Skeletal muscle tissue (tissue), 4 donors: ENCODE data around the gene LYPD4. TPM values are rescaled to one million over a fixed set of nuclear protein-coding genes. Genes with fewer than 3 reads are reported as not detected.

Experiments used
- H3K27ac ChIP-seq: one replicate; pipeline ENCODE4 v1.7.0; 2013; ENCODE audit warnings: mild to moderate bottlenecking, low read depth, low read length, inconsistent platforms
- H3K27me3 ChIP-seq, 3 donors: one replicate each; pipeline ENCODE4 v1.7.0; 2013; ENCODE audit warnings: low read length in 3 of 3; ENCODE audit not compliant: control insufficient read depth in 3 of 3, insufficient read depth in 3 of 3
- H3K36me3 ChIP-seq, 3 donors: one replicate each; pipeline ENCODE4 v1.7.0; 2013; ENCODE audit warnings: low read length in 3 of 3; ENCODE audit not compliant: control insufficient read depth in 3 of 3, insufficient read depth in 3 of 3
- H3K4me1 ChIP-seq, 3 donors: one replicate each; pipeline ENCODE4 v1.7.0; 2013; ENCODE audit warnings: low read length in 3 of 3, mild to moderate bottlenecking in 3 of 3; ENCODE audit not compliant: control insufficient read depth in 3 of 3, insufficient read depth in 3 of 3
- H3K4me3 ChIP-seq, 3 donors: one replicate each; pipeline ENCODE4 v1.7.0; 2013; ENCODE audit warnings: low read length in 3 of 3
- H3K9ac ChIP-seq, 3 donors: one replicate each; pipeline ENCODE4 v1.7.0; 2013; ENCODE audit warnings: low read length in 3 of 3, mild to moderate bottlenecking in 3 of 3, moderate library complexity in 2 of 3, low read depth in 1 of 3
- H3K9me3 ChIP-seq, 3 donors: one replicate each; pipeline ENCODE4 v1.7.0; 2013; ENCODE audit warnings: low read length in 3 of 3; ENCODE audit not compliant: control insufficient read depth in 3 of 3
- total RNA-seq: library from RNA; depleted of rRNA; stranded (reverse); fragments of >200 nt; gene quantifications from one replicate; pipeline ENCODE4 v1.2.3, GENCODE V29; 2014
- donor health status: Osteomylitis.

The LYPD4 gene
- total RNA-seq, 1 donor from 2014 or later, result not detected

DNA sequence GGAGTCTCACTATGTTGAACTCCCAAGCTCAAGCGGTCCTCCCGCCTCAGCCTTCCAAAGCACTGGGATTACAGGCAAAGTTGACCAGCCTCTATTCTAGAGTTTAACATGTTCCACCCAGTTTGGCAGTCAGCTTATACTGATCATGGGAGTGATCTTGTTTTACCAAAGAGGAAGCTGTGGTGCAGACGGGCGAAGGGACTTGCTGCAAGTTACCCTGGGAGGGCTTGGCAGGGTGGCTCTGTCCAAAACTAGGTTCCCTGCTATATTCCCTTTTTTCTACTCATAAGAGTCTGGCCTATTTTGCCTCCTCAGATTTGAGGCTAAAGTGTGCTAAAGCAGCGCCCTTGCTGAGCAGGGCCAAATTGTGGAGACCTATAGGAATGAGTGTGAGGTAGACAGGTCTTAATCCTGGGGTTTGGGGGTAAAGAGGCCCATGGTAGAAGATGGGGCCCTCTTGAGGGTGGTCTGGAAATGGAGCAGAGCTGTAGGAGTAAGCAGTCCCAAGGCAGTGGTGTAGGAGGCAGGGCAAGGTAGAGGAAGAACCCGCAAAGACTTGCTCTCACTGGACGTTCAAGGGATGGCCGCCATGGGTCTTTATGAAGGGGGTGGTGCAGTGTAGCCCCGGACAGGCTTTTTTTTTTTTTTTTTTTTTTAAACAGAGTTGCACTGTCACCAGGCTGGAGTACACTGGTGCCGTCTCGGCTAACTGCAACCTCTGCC lies 18.9 kb upstream of the LYPD4 start:
- H3K9ac ChIP-seq, result peak overlapping the region in 1 of 3 donors; percentile 17
- H3K36me3 ChIP-seq, result peaks cover 45 to 48% (median 47%) of the 10 kb centered on the region in 3 donors
- no peaks in the 10 kb centered on the region for H3K27me3 ChIP-seq
- peaks cover 27 to 49% (median 33%) of the 10 kb centered on the region in 3 donors for H3K4me1 ChIP-seq
- H3K27ac ChIP-seq, result no peak overlapping the region
- H3K9me3 ChIP-seq, result no peaks in the 10 kb centered on the region
- no peak overlapping the region for H3K4me3 ChIP-seq

DNA sequence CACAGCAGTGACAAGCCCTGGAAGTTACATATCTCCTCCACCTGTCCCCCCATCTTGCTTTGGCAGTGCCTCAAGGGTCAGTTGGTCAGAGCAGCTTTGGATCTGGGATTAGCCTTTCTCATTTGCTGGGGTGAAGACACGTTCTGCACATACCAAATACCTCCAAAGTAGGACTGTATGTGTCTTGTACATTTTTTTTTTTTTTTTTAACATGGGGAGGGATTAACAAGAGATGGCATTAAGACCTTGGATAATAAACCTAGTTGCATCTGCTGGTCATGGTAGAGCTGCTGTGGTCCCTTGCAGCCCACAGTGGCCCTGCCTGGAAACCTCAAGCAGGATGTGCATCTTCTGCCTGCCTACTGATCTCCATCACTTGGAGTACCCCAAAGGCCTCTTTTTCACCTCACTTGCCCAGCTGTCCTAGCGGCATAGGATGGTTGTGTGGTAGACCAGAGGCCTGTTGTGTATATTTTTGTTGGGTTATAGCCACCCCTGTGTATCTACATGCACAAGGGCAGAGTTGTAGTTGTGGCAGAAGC lies 18.0 kb upstream of the LYPD4 start:
- no peaks in the 10 kb centered on the region for H3K27me3 ChIP-seq
- peaks cover 40 to 42% (median 41%) of the 10 kb centered on the region in 3 donors for H3K36me3 ChIP-seq
- H3K4me3 ChIP-seq, result peak overlapping the region in 1 of 3 donors; percentile 2
- no peaks in the 10 kb centered on the region for H3K9me3 ChIP-seq
- peaks cover 27 to 44% (median 33%) of the 10 kb centered on the region in 3 donors for H3K4me1 ChIP-seq
- peak overlapping the region in 1 of 3 donors; percentile 47 for H3K9ac ChIP-seq
- H3K27ac ChIP-seq, result no peak overlapping the region

DNA sequence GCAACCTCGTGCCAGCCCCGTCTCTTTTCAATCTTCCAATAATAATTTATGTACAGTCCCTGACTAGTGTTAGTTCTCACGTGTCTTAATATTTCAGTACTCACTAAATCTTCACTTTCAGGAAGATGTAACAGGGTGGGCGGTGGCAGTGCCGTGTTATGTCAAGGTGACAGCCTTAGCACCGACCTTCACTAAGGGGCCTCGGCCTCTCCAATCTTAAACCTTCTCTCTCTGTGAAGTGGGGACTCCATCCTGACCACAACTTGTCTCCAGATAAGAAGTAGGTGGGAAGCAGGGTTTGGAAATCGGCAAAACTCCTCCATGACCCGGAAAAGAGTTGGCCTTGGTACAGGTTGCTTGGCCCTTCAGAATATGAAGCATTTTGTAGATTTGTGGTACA lies 17.4 kb upstream of the LYPD4 start:
- Histone ChIP-seq H3K4me3 (peak overlapping the region in 1 of 3 donors; percentile 32), H3K36me3 (peaks cover 40 to 42% (median 41%) of the 10 kb centered on the region in 3 donors), H3K4me1 (peaks cover 27 to 44% (median 33%) of the 10 kb centered on the region in 3 donors), H3K9ac (peak overlapping the region; percentile 27 to 47 (median 34)), H3K9me3 (no peaks in the 10 kb centered on the region), H3K27me3 (no peaks in the 10 kb centered on the region), H3K27ac (no peak overlapping the region)

DNA sequence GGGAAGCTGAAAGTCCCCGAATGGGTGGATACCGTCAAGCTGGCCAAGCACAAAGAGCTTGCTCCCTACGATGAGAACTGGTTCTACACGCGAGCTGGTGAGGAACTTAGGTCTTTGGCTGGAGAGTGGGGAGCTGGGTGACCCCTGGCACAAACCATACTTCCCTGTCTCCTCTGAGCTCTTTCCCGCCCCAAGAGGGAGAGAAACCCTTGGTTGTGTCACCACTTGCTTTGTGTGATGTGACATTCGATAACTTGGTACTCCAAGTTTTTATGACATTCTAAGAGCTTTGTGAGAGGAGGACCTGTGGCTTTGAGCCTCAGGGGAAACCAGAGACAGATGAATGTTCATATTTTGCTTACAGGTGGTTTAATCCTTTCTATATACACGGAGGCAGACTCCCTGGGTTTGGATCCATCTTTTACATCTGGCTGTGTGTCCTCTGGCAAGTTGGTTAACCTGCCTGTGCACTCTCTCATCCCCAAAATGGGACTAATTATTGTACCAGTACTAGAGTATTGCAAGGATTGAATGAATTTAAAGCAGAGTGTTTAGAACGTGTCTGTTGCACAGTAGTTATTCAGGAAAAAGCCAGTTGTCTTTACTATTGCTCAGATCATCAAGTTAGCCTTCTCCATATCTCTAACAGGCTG lies 16.8 kb upstream of the LYPD4 start:
- Histone ChIP-seq H3K4me3 (peak overlapping the region; percentile 95 to 98 (median 96)), H3K36me3 (peaks cover 39 to 40% (median 40%) of the 10 kb centered on the region in 3 donors), H3K4me1 (peaks cover 27 to 42% (median 33%) of the 10 kb centered on the region in 3 donors), H3K27ac (peak overlapping the region; percentile 97), H3K27me3 (no peaks in the 10 kb centered on the region), H3K9ac (peak overlapping the region; percentile 94 to 99 (median 96)), H3K9me3 (no peaks in the 10 kb centered on the region)

DNA sequence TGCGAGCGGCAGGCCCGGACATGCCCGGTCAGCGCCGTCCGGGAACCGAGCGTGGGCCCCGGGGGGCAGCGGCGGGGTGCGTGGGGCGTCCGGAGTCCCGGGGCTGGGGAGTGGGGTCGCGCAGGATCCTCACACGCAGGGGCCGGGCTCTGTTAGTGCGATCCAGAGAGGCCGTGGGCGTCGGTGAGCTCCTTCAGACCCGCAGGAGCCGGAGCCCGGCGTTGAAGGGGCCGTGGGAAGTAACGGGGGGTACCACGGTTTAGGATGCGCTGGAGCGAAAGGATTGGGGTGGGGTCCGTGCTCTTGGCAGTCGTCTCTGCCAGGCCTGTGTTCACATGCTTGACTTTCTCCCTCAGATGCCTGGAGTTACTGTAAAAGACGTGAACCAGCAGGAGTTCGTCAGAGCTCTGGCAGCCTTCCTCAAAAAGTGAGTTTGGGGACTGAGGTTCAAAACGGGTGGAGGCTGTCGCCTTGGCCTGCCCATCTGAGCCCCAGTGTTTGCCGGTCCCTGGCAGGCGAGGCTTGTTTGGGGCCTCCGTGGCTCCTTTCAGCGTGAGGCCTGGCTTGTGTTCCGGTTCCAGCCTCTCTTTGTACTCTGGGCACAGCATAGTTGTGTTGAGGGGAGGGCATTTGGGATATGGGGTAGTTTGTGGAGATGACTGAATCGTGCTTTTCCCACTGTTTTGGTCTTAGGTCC lies 16.1 kb upstream of the LYPD4 start:
- Histone ChIP-seq H3K9ac (peak overlapping the region; percentile 94 to 99 (median 96)), H3K27me3 (no peaks in the 10 kb centered on the region), H3K27ac (peak overlapping the region; percentile 97), H3K9me3 (no peaks in the 10 kb centered on the region), H3K36me3 (peaks cover 37 to 40% (median 39%) of the 10 kb centered on the region in 3 donors), H3K4me1 (peaks cover 27 to 41% (median 31%) of the 10 kb centered on the region in 3 donors), H3K4me3 (peak overlapping the region; percentile 95 to 98 (median 96))

DNA sequence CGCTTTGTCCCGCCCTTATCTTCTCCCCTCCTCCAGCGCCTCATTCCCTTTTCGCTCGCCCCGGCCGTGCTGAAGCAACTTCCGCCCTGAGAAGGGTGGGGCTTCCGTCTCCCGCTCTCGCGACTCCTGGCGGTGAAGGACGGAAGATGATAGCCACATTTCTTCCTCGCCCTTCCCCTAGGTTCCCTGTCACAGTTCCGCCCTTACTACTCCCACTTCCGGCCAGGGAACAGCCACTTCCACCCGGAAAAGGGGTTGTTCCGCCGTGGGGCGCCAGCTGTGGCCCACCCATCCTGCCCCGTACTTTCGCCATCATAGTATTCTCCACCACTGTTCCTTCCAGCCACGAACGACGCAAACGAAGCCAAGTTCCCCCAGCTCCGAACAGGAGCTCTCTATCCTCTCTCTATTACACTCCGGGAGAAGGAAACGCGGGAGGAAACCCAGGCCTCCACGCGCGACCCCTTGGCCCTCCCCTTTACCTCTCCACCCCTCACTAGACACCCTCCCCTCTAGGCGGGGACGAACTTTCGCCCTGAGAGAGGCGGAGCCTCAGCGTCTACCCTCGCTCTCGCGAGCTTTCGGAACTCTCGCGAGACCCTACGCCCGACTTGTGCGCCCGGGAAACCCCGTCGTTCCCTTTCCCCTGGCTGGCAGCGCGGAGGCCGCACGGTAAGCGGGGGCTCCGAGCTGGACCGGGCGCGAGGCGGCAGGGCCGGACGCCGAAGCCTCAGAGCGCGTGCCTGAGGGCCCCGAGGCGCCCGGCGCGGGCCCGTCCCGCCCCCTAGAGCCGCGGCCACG lies 15.3 kb upstream of the LYPD4 start, which contains the start of gene RPS19:
RPS19 (plus strand) TSS at position 638 of the 801 bp plus-strand sequence. CDS start 520 bp downstream, outside the sequence.
- Histone ChIP-seq H3K27me3 (peaks cover 0 to 3% (median 0%) of the 10 kb centered on the region in 3 donors), H3K4me3 (peak within 1 kb of the TSS; percentile 95 to 98 (median 96)), H3K36me3 (peaks cover 33 to 35% (median 34%) of the 10 kb centered on the region in 3 donors), H3K9me3 (no peaks in the 10 kb centered on the region), H3K4me1 (peaks cover 27 to 41% (median 31%) of the 10 kb centered on the region in 3 donors), H3K27ac (peak within 1 kb of the TSS; percentile 97), H3K9ac (peak within 1 kb of the TSS; percentile 94 to 99 (median 96))

DNA sequence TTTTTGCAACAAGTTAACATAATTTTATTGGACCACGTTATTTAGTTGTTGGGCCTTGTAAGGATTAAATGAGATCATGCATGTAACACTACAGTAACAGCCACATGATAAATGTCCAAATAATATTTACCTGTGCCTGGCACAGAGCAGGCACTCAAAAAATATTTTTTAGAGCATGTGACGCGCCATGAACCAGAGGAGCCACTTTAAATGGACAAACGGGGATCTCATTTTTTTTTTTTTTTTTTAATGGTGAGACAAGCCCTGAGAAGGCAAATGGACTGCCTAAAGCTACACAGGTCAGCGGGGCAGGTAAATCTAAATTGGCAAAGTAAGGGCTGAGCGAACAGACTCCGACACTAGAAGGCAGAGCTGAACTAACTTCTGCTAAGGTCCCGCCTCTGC lies 14.7 kb upstream of the LYPD4 start:
- Histone ChIP-seq H3K4me1 (peaks cover 27 to 36% (median 31%) of the 10 kb centered on the region in 3 donors), H3K9ac (peak overlapping the region; percentile 62 to 94 (median 74)), H3K27me3 (peaks cover 0 to 8% (median 4%) of the 10 kb centered on the region in 3 donors), H3K27ac (peak overlapping the region; percentile 97), H3K36me3 (peaks cover 27 to 29% (median 28%) of the 10 kb centered on the region in 3 donors), H3K9me3 (no peaks in the 10 kb centered on the region), H3K4me3 (peak overlapping the region; percentile 67 to 98 (median 95))

DNA sequence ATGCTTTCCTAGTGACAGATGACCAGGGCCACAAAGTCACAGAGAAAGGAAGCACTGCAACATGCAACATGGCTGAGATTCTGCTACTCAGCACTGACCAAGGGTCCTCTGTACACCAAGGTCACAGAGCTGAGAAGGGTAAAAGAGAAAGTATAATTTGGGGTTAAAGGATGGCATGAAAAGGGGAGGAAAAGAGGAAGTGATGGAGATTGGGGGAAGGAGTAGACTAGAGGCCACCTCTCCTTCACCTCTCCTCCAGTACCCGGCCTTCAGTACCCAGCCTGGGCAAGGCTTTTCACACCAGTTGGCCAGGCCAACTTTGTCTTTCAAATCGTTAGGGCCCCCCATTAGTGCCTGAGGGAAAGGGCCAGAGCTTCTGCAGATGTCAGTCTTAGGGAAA lies 9.3 kb upstream of the LYPD4 start:
- Histone ChIP-seq H3K27me3 (peaks cover 7 to 22% (median 14%) of the 10 kb centered on the region in 3 donors), H3K4me1 (peaks cover 0 to under 1% (median 0%) of the 10 kb centered on the region in 3 donors), H3K4me3 (no peak overlapping the region), H3K27ac (no peak overlapping the region), H3K9me3 (no peaks in the 10 kb centered on the region), H3K9ac (no peak overlapping the region), H3K36me3 (no peaks in the 10 kb centered on the region)

DNA sequence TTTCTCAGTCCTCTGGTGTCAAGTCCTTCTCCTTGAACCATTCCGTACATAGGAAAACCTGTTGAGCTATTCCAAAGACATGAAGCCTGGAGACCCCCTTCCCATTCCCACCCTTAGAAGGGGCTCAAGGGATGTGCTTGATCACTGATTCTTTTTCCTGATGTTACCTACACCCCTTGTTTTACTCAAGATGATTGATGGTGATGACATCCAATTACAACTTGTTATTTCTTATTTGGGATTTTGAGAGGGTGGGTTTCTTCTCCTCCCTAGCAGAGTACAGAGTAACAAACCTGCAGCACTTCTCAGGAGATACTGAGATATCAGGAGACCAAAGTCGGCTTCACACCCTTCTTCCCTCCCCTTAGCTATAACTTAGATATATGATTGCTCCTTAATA lies 8.9 kb upstream of the LYPD4 start:
- Histone ChIP-seq H3K9ac (no peak overlapping the region), H3K9me3 (no peaks in the 10 kb centered on the region), H3K27ac (no peak overlapping the region), H3K4me1 (no peaks in the 10 kb centered on the region), H3K27me3 (peaks cover 7 to 22% (median 17%) of the 10 kb centered on the region in 3 donors), H3K4me3 (no peak overlapping the region), H3K36me3 (no peaks in the 10 kb centered on the region)
